Chondrocyte (in vitro differentiated cells): ENCODE data around the gene AKAP8. TPM values are rescaled to one million over a fixed set of nuclear protein-coding genes. Genes with fewer than 3 reads are reported as not detected.
"Not testable (repeated sequence)": the region's sequence is repeated elsewhere in the genome, so short reads cannot be mapped to it uniquely, and the experiment has no call there.

Source experiments
- DNase-seq: peaks from one replicate; pipeline ENCODE4 v3.0.0; 2021; ENCODE audit warnings: mixed read lengths, low spot score
- H3K27ac Mint-ChIP-seq: one replicate; pipeline ENCODE4 v1.8.0; 2021; ENCODE audit warnings: mild to moderate bottlenecking, moderate library complexity, mixed read lengths; ENCODE audit not compliant: unreplicated experiment
- H3K27me3 Mint-ChIP-seq: 2 replicates; pipeline ENCODE4 v1.8.0; 2021; ENCODE audit warnings: low read depth, mixed read lengths
- H3K36me3 Mint-ChIP-seq: 2 replicates; pipeline ENCODE4 v1.8.0; 2021; ENCODE audit warnings: low read depth, mixed read lengths
- H3K4me1 Mint-ChIP-seq: 2 replicates; pipeline ENCODE4 v1.8.0; 2021; ENCODE audit warnings: low read depth, mild to moderate bottlenecking, mixed read lengths
- H3K4me3 Mint-ChIP-seq: one replicate; pipeline ENCODE4 v1.8.0; 2021; ENCODE audit warnings: mild to moderate bottlenecking, moderate library complexity, mixed read lengths; ENCODE audit not compliant: unreplicated experiment
- H3K9me3 Mint-ChIP-seq: 2 replicates; pipeline ENCODE4 v1.8.0; 2021; ENCODE audit warnings: low read depth, mixed read lengths
- total RNA-seq: library from RNA; stranded (reverse); gene quantifications from 3 replicates; pipeline ENCODE4 v1.2.1, GENCODE V29; 2021
- TF ChIP-seq, protein P1 (sequence below): fragments of 200-600 bp; sonication (generic); IDR thresholded peaks from 2 replicates; pipeline ENCODE4 v1.5.0; 2021; ENCODE audit warnings: antibody characterized with exemption, mild to moderate bottlenecking, moderate library complexity

Gene AKAP8
- total RNA-seq, 1 donor from 2014 or later, result 23.5 TPM

DNA sequence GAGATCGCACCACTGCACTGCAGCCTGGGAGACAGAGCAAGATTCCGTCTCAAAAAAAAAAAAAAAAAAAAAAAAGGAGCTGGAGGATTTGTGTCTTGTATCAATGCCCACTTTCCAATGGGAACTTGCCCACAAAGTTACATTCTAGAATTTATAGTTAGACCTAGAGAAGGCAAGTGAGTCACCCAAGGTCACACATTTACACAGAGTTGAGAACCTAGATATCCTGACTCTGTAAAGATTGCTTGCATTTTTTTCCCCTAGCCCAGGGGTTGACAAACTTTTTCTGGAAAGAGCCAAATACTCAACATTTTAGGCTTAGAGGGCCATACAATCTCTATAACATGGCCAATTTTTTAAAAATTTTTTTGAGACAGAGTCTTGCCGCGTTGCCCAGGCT, 39.5 kb downstream of the AKAP8 start:
- no peak for DNase-seq
- no peak overlapping the region for H3K27ac Mint-ChIP-seq
- TF ChIP-seq, protein P1, sequence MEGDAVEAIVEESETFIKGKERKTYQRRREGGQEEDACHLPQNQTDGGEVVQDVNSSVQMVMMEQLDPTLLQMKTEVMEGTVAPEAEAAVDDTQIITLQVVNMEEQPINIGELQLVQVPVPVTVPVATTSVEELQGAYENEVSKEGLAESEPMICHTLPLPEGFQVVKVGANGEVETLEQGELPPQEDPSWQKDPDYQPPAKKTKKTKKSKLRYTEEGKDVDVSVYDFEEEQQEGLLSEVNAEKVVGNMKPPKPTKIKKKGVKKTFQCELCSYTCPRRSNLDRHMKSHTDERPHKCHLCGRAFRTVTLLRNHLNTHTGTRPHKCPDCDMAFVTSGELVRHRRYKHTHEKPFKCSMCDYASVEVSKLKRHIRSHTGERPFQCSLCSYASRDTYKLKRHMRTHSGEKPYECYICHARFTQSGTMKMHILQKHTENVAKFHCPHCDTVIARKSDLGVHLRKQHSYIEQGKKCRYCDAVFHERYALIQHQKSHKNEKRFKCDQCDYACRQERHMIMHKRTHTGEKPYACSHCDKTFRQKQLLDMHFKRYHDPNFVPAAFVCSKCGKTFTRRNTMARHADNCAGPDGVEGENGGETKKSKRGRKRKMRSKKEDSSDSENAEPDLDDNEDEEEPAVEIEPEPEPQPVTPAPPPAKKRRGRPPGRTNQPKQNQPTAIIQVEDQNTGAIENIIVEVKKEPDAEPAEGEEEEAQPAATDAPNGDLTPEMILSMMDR, result no peak
- no peaks in the 10 kb centered on the region for H3K9me3 Mint-ChIP-seq
- no peaks in the 10 kb centered on the region for H3K27me3 Mint-ChIP-seq
- H3K4me3 Mint-ChIP-seq, result no peak overlapping the region
- peaks cover under 1% of the 10 kb centered on the region for H3K36me3 Mint-ChIP-seq
- H3K4me1 Mint-ChIP-seq, result peaks cover 26% of the 10 kb centered on the region

DNA sequence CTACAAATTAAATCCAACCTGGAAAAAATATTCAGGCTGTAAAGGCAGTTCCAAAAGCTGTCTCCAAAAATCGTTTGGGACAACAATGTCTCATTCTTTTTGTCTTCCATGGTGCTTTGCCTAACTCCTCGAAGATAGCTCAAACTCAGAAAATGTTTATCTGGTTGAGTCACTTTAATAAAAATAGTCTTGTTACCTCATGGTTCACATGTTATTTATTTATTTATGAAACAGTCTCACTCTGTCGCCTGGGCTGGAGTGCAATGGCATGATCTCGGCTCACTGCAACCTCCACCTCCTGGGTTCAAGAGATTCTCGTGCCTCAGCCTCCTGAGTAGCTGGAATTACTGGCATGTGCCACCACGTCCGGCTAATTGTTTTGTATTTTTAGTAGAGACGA, 42.4 kb downstream of the AKAP8 start:
- Mint-ChIP-seq H3K9me3 (no peaks in the 10 kb centered on the region), H3K4me1 (peaks cover 26% of the 10 kb centered on the region), H3K27me3 (no peaks in the 10 kb centered on the region), H3K4me3 (no peak overlapping the region), H3K27ac (peak overlapping the region; percentile 90), H3K36me3 (no peaks in the 10 kb centered on the region)
- TF ChIP-seq, protein P1, result no peak
- no peak for DNase-seq

DNA sequence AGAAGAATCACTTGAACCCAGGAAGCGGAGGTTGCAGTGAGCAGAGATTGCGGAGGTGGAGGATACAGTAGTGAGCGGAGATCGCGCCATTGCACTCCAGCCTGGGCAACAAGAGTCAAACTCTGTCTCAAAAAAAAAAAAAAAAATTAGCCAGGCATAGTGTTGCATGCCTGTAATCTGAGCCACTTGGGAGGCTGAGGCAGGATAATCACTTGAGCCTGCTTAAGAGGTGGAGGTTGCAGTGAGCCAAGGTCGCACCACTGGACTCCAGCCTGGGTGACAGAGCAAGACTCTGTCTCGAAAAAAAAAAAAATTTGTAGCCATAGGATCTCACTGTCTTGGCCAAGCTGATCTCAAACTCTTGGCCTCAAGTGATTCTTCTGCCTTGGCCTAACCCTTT, 43.6 kb downstream of the AKAP8 start:
- Mint-ChIP-seq H3K27ac (peak overlapping the region; percentile 63), H3K4me1 (peaks cover 29% of the 10 kb centered on the region)
- not testable (repeated sequence) for H3K36me3 Mint-ChIP-seq, DNase-seq, H3K27me3 Mint-ChIP-seq, H3K4me3 Mint-ChIP-seq, H3K9me3 Mint-ChIP-seq

DNA sequence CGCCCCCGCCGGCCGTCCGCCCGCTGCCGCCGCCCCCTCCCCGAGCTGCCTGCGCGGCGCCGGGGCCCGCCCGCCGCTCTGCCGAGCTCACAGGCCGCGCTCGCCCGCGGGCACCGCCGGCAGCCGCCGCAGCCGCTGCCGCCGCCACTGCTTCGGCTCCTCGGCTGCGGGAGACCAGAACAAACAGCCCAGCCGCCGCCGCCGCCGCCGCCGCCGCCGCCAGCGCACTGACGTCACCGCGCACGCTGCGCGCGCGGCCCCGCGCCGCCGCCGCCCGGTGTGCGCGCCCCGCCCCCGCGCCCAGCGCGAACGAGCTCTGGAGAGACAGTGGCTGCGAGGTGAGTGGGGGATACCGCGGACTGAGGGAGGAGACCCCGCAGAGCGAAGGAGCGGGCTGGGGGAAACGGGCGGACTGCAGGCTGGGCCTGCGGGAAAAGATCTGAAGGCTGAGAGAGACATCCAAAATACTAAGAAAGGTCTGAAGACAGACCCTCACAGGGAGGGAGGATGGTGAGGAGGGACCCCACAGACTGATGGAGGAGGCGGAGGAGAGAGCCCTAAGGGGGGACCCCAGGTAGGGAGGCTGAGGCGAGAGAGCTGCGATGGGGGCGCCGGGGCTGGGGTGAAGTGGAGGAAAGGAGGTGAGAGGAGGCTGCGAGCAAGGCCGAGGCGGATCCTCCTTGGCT, 47.1 kb downstream of the AKAP8 start, which contains the start of gene BRD4:
TSS of gene BRD4 (minus strand) at position 229 of the 686 bp plus-strand sequence. CDS start 59,440 bp downstream, outside the sequence.
- H3K9me3 Mint-ChIP-seq, result no peaks in the 10 kb centered on the region
- H3K36me3 Mint-ChIP-seq, result peaks cover 1% of the 10 kb centered on the region
- no peaks in the 10 kb centered on the region for H3K27me3 Mint-ChIP-seq
- H3K27ac Mint-ChIP-seq, result peak within 1 kb of the TSS; percentile 99
- no peak for DNase-seq
- H3K4me1 Mint-ChIP-seq, result peaks cover 58% of the 10 kb centered on the region
- peak within 1 kb of the TSS; percentile 95 for H3K4me3 Mint-ChIP-seq
- TF ChIP-seq, protein P1, result no peak

DNA sequence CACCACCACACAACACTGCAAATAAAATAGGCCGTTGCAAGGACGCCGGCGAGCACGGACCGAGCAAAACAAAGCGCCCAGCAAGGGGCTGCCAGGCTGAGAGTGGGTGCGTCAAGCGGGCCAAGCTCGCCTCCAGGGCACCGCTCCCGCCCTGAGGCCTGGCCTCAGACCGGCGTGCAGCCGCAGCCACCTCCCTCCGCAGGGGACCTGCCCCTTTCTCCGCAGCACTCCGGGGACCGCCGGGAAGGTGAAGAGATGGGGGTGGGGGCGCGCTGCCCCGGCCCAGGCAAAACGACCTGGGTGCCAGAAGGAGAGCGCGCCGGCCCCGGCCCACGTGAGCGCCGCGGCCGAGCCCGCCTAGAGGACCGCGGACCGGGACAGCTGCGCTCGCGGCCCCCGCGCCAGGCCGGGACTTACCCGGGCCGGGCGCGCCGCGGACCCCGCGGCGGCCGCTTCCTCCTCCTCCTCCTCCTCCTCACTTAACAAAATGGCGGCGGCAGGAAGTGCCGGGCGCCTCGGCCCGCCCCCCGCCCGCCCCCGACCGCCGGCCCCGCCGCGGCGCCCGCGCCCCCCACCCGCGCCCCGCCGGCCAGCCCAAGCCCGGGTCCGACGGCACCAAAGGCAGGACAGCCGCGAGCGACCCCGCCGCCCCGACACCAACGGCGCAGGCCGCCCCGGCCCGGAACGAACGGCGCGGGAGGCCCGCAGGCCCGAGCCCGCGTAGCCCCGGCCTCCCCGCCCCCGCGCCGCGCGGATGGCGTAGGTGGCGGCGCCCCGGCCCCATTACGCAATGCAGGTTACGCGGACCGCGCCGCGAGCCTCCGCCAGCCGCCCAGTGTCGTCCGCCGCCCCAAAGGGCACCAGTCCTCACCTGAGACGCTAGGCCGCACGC, 47.9 kb downstream of the AKAP8 start:
- H3K27ac Mint-ChIP-seq, result peak overlapping the region; percentile 99
- TF ChIP-seq, protein P1, result no peak
- peaks cover 58% of the 10 kb centered on the region for H3K4me1 Mint-ChIP-seq

More for the DNA sequence above, 47.9 kb downstream of the AKAP8 start:
- Mint-ChIP-seq H3K36me3 (peaks cover 1% of the 10 kb centered on the region), H3K4me3 (peak overlapping the region; percentile 95), H3K9me3 (no peaks in the 10 kb centered on the region), H3K27me3 (no peaks in the 10 kb centered on the region)
- DNase-seq, result no peak
